ENCODE data around the gene ZNF25.
A peak's percentile ranks its signal among the peaks of the same experiment; 100 is the strongest.
"Not testable (repeated sequence)": the region's sequence is repeated elsewhere in the genome, so short reads cannot be mapped to it uniquely, and the experiment has no call there.

ZNF25 gene

GRCh38 chr10:37976091-37976879 is at the start of gene ZNF25:
ZNF25 (minus strand) TSS chr10:37976647; CDS start chr10:37971722, 4,925 bp downstream.
- TF ChIP-seq JUND (IDR thresholded peaks at IDR 0.05; ENCODE audit: low read depth) = no peak; the same call in 1 of the 2 replicates
- DNase-seq (ENCODE audit: low read depth in 1 of 2, low spot score in 1 of 2) = peak; percentile 88 to 99
- in situ Hi-C loops (cut with HindIII; ENCODE audit: low pct_unique_long_range_greater_than_20kb, low sequenced_read_pairs) = no loop called here

GRCh38 chr10:38025283-38025682 is 48.8 kb upstream of the ZNF25 start:
- no peak for DNase-seq (ENCODE audit: low read depth in 1 of 2, low spot score in 1 of 2)
- TF ChIP-seq JUND (IDR thresholded peaks at IDR 0.05; ENCODE audit: low read depth) = no peak
- in situ Hi-C loops (cut with HindIII; ENCODE audit: low pct_unique_long_range_greater_than_20kb, low sequenced_read_pairs) = no loop called here

- in situ Hi-C loops (cut with HindIII; ENCODE audit: low pct_unique_long_range_greater_than_20kb, low sequenced_read_pairs); DNase-seq (ENCODE audit: low read depth in 1 of 2, low spot score in 1 of 2): not testable (repeated sequence)
Observed at GRCh38 chr10:38019124-38019523, 42.7 kb upstream of the ZNF25 start.

GRCh38 chr10:38016354-38016753 is 39.9 kb upstream of the ZNF25 start:
- DNase-seq (ENCODE audit: low read depth in 1 of 2, low spot score in 1 of 2) = no peak
- in situ Hi-C loops (cut with HindIII; ENCODE audit: low pct_unique_long_range_greater_than_20kb, low sequenced_read_pairs) = no loop called here
- TF ChIP-seq JUND (IDR thresholded peaks at IDR 0.05; ENCODE audit: low read depth) = no peak

- in situ Hi-C loops (cut with HindIII; ENCODE audit: low pct_unique_long_range_greater_than_20kb, low sequenced_read_pairs) = no loop called here
- no peak for TF ChIP-seq JUND (IDR thresholded peaks at IDR 0.05; ENCODE audit: low read depth)
- DNase-seq (ENCODE audit: low read depth in 1 of 2, low spot score in 1 of 2) = peak; percentile 94 to 98
Observed at GRCh38 chr10:38010119-38010903, 33.9 kb upstream of the ZNF25 start, which contains the start of gene ZNF33A. ZNF33A (plus strand) TSS chr10:38010675; CDS start chr10:38012342, 1,667 bp downstream.

GRCh38 chr10:38007991-38008390 is 31.5 kb upstream of the ZNF25 start:
- no peak for DNase-seq (ENCODE audit: low read depth in 1 of 2, low spot score in 1 of 2)
- no peak for TF ChIP-seq JUND (IDR thresholded peaks at IDR 0.05; ENCODE audit: low read depth)
- in situ Hi-C loops (cut with HindIII; ENCODE audit: low pct_unique_long_range_greater_than_20kb, low sequenced_read_pairs) = no loop called here

- no peak for DNase-seq (ENCODE audit: low read depth in 1 of 2, low spot score in 1 of 2)
- no peak for TF ChIP-seq JUND (IDR thresholded peaks at IDR 0.05; ENCODE audit: low read depth)
- in situ Hi-C loops (cut with HindIII; ENCODE audit: low pct_unique_long_range_greater_than_20kb, low sequenced_read_pairs) = no loop called here
Observed at GRCh38 chr10:38007551-38007950, 31.1 kb upstream of the ZNF25 start.

- TF ChIP-seq JUND (IDR thresholded peaks at IDR 0.05; ENCODE audit: low read depth) = no peak
Observed at GRCh38 chr10:38003588-38003987, 27.1 kb upstream of the ZNF25 start.

GRCh38 chr10:38003026-38003425 is 26.6 kb upstream of the ZNF25 start:
- no peak for DNase-seq (ENCODE audit: low read depth in 1 of 2, low spot score in 1 of 2)
- no peak for TF ChIP-seq JUND (IDR thresholded peaks at IDR 0.05; ENCODE audit: low read depth)
- in situ Hi-C loops (cut with HindIII; ENCODE audit: low pct_unique_long_range_greater_than_20kb, low sequenced_read_pairs) = no loop called here

More at GRCh38 chr10:38003588-38003987, 27.1 kb upstream of the ZNF25 start:
- no peak for DNase-seq (ENCODE audit: low read depth in 1 of 2, low spot score in 1 of 2)
- in situ Hi-C loops (cut with HindIII; ENCODE audit: low pct_unique_long_range_greater_than_20kb, low sequenced_read_pairs) = no loop called here

- in situ Hi-C loops (cut with HindIII; ENCODE audit: low pct_unique_long_range_greater_than_20kb, low sequenced_read_pairs); DNase-seq (ENCODE audit: low read depth in 1 of 2, low spot score in 1 of 2): not testable (repeated sequence)
Observed at GRCh38 chr10:38000474-38000873, 24.0 kb upstream of the ZNF25 start.

GRCh38 chr10:37998920-37999319 is 22.5 kb upstream of the ZNF25 start:
- in situ Hi-C loops (cut with HindIII; ENCODE audit: low pct_unique_long_range_greater_than_20kb, low sequenced_read_pairs); DNase-seq (ENCODE audit: low read depth in 1 of 2, low spot score in 1 of 2): not testable (repeated sequence)

GRCh38 chr10:37992083-37992482 is 15.6 kb upstream of the ZNF25 start:
- TF ChIP-seq JUND (IDR thresholded peaks at IDR 0.05; ENCODE audit: low read depth) = no peak
- in situ Hi-C loops (cut with HindIII; ENCODE audit: low pct_unique_long_range_greater_than_20kb, low sequenced_read_pairs) = no loop called here
- DNase-seq (ENCODE audit: low read depth in 1 of 2, low spot score in 1 of 2) = peak in 1 of 2 experiments; percentile 30

- DNase-seq (ENCODE audit: low read depth in 1 of 2, low spot score in 1 of 2) = no peak
- TF ChIP-seq JUND (IDR thresholded peaks at IDR 0.05; ENCODE audit: low read depth) = no peak
- in situ Hi-C loops (cut with HindIII; ENCODE audit: low pct_unique_long_range_greater_than_20kb, low sequenced_read_pairs) = no loop called here
Observed at GRCh38 chr10:37991655-37992054, 15.2 kb upstream of the ZNF25 start.
